GM19238 (cell line): Measurements from ENCODE around the gene OVCH2.
"Not testable (repeated sequence)": the region's sequence is repeated elsewhere in the genome, so short reads cannot be mapped to it uniquely, and the experiment has no call there.

Experiments
- DNase-seq: peaks from one replicate; pipeline ENCODE4 v3.0.0; 2011; ENCODE audit warnings: low spot score; ENCODE audit not compliant: insufficient read length

The OVCH2 gene

GRCh38 chr11:7672276-7672959 lies 33.9 kb downstream of the OVCH2 start:
- DNase-seq = no peak

DNA sequence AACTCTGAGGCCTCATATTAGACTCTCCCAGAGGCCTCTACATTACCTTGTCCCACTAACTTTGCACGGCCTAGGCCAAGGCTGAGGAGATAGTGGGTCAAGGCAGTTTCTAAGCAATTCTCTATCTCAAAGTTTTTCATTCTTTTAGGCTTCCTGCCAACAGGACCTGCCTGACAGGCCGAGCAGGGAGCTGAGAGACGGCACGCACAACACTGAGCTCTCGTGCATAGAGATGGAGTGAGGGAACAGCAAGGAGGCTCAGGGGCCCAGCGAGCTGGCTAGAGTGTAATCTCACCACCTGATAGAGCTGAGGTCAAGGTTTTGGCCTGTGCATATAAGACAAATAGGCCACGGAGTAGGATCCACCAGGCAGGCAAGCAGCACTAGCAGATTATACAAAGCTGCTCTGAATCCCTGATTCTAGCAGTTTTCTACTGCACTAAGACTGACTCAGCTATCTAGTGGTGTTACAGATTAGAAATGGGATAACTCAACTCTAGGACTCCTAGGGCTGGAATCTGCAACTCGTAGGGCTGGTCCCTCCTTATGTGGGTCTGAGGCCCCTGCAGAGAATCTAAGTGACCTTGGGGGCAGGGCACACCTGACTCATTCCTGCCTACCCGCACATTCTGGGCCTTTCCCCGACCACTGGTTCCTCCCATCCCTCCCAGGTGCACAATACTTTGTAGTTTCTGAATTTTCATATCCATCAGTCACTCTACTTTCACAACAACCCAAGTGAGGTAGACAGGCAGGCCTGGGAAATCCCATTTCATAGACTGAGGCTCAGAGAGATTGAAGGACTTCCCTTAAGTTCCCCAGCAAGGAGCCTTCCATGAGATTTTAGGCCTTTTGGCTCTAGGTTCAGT lies 34.7 kb downstream of the OVCH2 start:
- peak; percentile 50 for DNase-seq

GRCh38 chr11:7670641-7671040 lies 35.6 kb downstream of the OVCH2 start:
- no peak for DNase-seq

GRCh38 chr11:7668911-7669310 lies 37.4 kb downstream of the OVCH2 start:
- no peak for DNase-seq

DNA sequence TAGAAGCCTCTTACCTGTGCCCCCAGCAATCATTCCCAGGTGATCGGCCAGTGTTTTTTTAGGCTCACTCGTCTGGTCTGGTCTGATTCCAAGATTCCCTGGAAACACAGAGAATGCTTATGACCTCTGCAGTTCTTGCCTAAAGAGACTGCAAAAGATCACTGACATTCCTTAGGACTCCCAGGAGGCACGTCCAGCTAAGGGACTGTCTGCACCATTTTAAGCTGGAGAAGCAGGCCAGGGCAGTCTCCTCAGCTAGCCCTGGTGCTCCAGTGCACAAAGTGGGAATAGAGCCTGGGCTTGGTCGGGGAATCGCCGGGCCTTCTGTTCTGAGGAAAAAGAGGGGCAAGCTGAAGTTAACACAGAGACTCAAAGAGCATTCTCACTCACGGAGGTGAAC lies 37.8 kb downstream of the OVCH2 start:
- DNase-seq = no peak

GRCh38 chr11:7667460-7667859 lies 38.8 kb downstream of the OVCH2 start:
- DNase-seq = no peak

DNA sequence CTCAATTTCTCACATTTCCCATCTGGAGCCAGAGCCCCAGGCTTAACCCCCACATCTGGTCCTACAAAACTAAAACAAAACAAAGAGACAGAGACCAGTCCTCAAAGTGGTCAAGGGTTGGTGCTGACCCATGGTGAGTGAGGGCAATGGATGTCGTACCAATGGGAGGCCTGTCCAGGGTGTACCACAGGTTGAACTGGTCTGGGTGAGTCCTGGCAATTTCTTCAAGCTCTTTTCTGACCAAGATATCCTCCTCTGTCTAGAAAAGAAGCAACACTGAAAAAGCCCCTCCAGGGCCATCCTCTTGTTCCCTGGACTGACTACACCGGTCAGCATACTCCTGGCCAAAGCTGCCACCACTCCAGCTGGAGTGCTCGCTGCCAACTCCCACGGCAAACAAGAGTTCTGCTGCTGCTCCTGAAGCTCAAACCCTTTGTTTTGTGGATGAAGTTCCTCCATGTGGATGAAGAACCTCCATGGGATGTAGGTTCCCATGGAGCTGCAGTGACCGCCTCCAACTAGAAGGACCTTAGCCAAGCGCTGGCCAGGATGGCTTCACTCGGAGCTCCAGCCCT lies 39.9 kb downstream of the OVCH2 start:
- no peak for DNase-seq

DNA sequence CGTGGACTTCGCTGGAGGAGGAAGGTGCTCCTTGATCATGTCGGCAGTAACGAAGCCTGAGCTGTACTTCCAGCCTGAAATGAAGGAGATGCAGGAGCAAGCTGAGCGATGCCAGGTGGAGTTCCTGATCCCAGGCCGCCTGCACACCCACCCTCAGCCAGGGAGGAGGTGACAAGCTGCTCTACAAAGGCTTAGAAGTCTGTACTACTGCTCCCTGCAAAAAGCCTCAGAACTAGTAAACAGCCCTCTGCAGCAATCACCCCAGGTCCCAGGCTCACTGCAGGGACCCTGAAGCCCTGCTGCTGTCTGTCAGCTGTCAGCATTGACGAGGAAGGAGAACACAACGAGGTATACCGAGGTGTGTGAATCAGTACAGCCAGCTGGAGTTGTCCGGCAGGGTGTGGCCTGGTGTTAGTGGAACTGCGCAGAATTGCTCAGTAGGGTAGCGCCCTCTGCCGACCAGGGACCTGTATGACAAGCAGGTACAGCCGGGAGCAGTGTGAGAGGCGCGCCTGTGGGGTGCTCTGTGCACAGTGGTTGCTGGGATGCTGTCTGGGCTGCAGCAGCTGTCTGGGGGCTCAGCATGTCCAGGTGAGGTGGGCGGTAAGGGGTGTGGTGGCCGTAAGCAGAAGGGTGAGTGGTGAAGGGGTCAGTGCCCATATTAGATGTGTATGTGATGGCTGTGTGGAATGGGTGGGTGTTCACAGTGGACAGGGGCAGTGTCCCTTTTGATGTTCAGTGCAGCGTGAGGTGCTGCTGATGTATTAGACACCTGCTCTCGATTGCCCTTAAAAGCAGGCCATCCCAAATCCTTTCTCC lies 40.6 kb downstream of the OVCH2 start:
- DNase-seq = peak; percentile 87

GRCh38 chr11:7664867-7665266 lies 41.4 kb downstream of the OVCH2 start:
- no peak for DNase-seq

DNA sequence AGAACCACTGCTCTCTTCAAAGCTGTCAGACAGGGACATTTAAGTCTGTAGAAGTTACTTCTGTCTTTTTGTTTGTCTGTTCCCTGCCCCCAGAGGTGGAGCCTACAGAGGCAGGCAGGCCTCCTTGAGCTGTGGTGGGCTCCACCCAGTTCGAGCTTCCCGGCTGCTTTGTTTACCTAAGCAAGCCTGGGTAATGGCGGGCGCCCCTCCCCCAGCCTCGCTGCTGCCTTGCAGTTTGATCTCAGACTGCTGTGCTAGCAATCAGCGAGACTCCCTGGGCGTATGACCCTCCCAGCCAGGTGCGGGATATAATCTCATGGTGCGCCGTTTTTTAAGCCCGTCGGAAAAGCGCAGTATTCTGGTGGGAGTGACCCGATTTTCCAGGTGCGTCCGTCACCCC lies 42.7 kb downstream of the OVCH2 start:
- not testable (repeated sequence) for DNase-seq

- DNase-seq = no peak
Measured at GRCh38 chr11:7657306-7658025, 48.8 kb downstream of the OVCH2 start.

GRCh38 chr11:7656704-7657103 lies 49.6 kb downstream of the OVCH2 start:
- DNase-seq = no peak

- no peak for DNase-seq
Measured at GRCh38 chr11:7655253-7656217, 50.7 kb downstream of the OVCH2 start.

DNA sequence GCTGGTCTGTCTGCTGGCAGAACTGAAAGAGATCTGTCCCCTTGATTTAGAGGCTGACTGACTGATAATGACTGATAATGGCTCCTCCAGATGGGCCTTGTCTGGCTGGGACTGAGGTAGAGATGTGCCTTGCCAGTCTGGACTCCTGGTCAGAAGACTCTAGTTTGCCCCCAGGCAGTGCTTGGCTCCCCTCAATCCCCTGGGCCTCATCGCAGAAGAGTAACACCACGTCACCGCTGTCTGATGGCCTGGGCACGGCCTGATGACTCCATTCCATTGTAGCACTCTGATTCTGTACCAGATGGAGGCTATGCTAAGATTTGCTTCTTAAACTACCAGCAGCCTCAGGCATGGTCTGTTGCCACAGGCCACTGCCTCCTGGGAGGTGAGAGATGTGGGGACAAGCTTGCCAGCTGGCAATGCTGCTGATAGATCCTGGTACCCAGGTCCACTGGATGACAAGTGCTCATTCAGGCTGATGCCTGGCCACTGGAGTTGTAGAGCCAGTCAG lies 52.0 kb downstream of the OVCH2 start:
- no peak for DNase-seq

DNA sequence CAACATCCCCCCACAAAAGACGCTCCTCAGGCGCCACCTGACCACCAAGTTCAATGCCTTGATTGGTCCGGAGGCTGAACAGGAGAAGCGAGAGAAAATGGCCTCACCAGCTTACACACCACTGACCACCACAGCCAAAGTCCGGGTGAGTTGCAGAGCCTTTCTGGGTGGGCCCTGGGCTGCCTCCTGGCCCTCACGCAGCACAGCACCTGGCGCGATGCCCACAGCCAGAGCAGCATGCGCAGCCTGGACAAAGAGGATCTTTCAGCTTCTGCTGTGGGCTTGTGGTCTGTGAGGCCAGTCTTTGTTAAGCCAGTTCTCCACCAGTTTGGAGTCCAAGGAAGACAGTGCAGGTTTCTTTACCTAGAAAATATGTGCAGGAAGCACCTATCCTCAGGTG lies 54.6 kb downstream of the OVCH2 start:
- no peak for DNase-seq

DNA sequence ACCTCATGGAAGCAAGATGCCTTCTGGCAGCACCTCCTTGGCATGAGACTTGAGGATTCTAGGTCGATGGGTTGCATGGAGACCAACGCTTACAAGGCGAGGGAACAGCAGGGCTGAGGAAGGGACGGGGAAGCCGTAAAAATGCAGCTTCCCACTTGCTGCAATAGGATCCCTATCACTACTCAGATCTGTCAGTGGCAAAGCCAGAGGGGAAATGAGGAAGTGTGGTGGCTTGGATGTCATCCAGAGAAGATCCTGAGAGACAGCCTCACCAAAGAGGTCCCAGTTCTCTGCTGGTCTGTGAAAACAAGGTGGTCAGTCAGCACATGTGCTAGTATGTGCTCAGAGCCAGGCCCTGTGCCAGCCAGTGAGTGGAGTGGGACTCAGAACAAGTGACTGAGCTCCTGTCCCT lies 55.1 kb downstream of the OVCH2 start:
- DNase-seq = no peak

DNA sequence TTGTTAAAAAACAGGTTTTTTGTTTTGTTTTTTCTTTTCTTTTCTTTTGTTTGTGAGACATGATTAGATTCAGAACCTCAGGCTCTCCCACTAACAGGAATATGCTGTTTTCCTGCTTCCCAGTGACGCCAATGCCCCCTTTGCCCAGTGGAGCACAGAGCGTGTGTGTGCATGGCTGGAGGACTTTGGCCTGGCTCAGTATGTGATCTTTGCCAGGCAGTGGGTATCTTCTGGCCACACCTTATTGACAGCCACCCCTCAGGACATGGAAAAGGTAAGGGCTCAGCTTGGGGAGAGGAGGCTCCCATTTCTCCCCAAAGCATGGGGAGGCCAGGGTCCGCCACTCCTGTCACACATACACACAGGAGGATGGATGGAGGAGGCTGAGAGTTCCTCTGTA lies 58.0 kb downstream of the OVCH2 start:
- DNase-seq = no peak

DNA sequence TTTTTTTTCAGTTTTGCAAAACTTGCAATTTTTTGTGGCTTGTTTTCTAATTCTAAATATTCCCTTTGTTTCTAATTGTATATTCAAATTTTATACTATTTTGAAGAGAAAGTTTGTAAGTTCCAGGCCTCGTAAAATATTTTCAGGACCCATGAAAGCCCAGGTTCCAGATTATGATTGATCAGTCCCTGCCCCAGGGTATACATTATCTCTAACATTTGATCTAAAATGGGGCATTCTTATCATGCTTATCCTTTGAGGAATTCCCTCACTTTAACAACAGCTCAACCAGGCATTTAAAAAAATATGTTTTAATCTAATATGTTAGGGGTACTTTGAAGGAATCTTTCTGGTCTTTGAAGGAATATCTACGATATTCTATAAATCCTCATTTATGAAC lies 59.4 kb downstream of the OVCH2 start:
- no peak for DNase-seq

GRCh38 chr11:7645206-7645605 lies 61.1 kb downstream of the OVCH2 start:
- DNase-seq = no peak

GRCh38 chr11:7643314-7643713 lies 63.0 kb downstream of the OVCH2 start:
- no peak for DNase-seq
